Endothelial cell of umbilical vein (primary cell): ENCODE data around the gene ACTA2. TPM values are rescaled to one million over a fixed set of nuclear protein-coding genes. Genes with fewer than 3 reads are reported as not detected.

Experiments
- BruUV-seq: library from RNA; stranded (reverse); fragments of 400-500 nt; replicated peaks from 2 replicates; lab custom pipeline; 2021; lab: Mats Ljungman, UMichigan
- CTCF ChIA-PET: fragments of 300-600, 350-600 bp; sonication (Branson Sonifier 250); formaldehyde crosslinking; loops from one replicate; lab custom pipeline; 2021; ENCODE audit warnings: antibody characterized with exemption, inconsistent platforms; lab: Charles Lee
- POLR2A ChIA-PET: fragments of 300-600, 350-600 bp; sonication (Branson Sonifier 250); formaldehyde crosslinking; loops from one replicate; lab custom pipeline; 2021; ENCODE audit warnings: antibody characterized with exemption, inconsistent platforms; lab: Charles Lee
- DNase-seq: peaks from one replicate; pipeline ENCODE4 v3.0.0-alpha.2; 2011; ENCODE audit warnings: low read depth, low spot score
- FAIRE-seq: peaks from 2 replicates; lab custom pipeline; 2011; peaks lifted over from hg19 to GRCh38; lab: Jason Lieb, UNC
- H2AFZ ChIP-seq: 2 replicates; pipeline ENCODE4 v1.6.0; 2012; ENCODE audit warnings: low read depth, low read length, control low read depth, inconsistent platforms
- H3K27ac ChIP-seq: 2 replicates; pipeline ENCODE4 v1.5.1; 2011; ENCODE audit warnings: low read depth, mild to moderate bottlenecking, control low read depth, low read length, moderate library complexity; ENCODE audit not compliant: insufficient read depth
- H3K27me3 ChIP-seq, 2 experiments: 2 replicates each; pipeline versions ENCODE4 v1.6.0 to v1.6.1; 2011; ENCODE audit warnings: low read length in 2 of 2, mixed read lengths in 1 of 2; ENCODE audit not compliant: control insufficient read depth in 2 of 2, insufficient read depth in 2 of 2
- H3K36me3 ChIP-seq, 2 experiments: 2 replicates in 1 of 2; 3 replicates in 1 of 2; pipeline ENCODE4 v1.5.1; 2011; ENCODE audit warnings: low read length in 2 of 2, mild to moderate bottlenecking in 1 of 2, moderate library complexity in 1 of 2; ENCODE audit not compliant: control insufficient read depth in 2 of 2, insufficient read depth in 2 of 2; ENCODE audit errors: extremely low read depth in 1 of 2
- H3K4me1 ChIP-seq: 3 replicates; pipeline ENCODE4 v1.5.1; 2011; ENCODE audit warnings: mild to moderate bottlenecking, low read length; ENCODE audit not compliant: control insufficient read depth, insufficient read depth; ENCODE audit errors: extremely low read depth
- H3K4me2 ChIP-seq: 2 replicates; pipeline ENCODE4 v1.6.1; 2011; ENCODE audit warnings: low read length, control low read depth, mixed read lengths; ENCODE audit not compliant: insufficient read depth
- H3K4me3 ChIP-seq, 3 experiments: fragments of 200-600 bp in 1 of 3; sonication (generic), shearing (Covaris generic) in 1 of 3; replicated peaks in 1 of 3; 2 replicates each; pipeline ENCODE4 v1.5.1; 2011 to 2016; ENCODE audit warnings: control low read depth in 3 of 3, low read length in 3 of 3, mild to moderate bottlenecking in 2 of 3, inconsistent platforms in 1 of 3, low read depth in 1 of 3, moderate library complexity in 1 of 3; ENCODE audit not compliant: insufficient read depth in 1 of 3
- H3K79me2 ChIP-seq: 2 replicates; pipeline ENCODE4 v1.6.0; 2012; ENCODE audit warnings: low read length, inconsistent platforms; ENCODE audit not compliant: control insufficient read depth, insufficient read depth
- H3K9ac ChIP-seq: replicated peaks from 2 replicates; pipeline ENCODE3; 2011; ENCODE audit warnings: low read length, control low read depth; ENCODE audit not compliant: insufficient read depth; ENCODE audit errors: extremely low read depth
- H3K9me1 ChIP-seq: replicated peaks from 3 replicates; pipeline ENCODE4 v1.6.0; 2011; ENCODE audit warnings: mild to moderate bottlenecking, low read length; ENCODE audit not compliant: control insufficient read depth, insufficient read depth; ENCODE audit errors: extremely low read depth
- H3K9me3 ChIP-seq: replicated peaks from 2 replicates; pipeline ENCODE4 v1.5.1; 2012; ENCODE audit warnings: low read length, inconsistent platforms; ENCODE audit not compliant: control insufficient read depth, insufficient read depth
- H4K20me1 ChIP-seq: replicated peaks from 2 replicates; pipeline ENCODE3; 2011; ENCODE audit warnings: mild to moderate bottlenecking, low read length; ENCODE audit not compliant: control insufficient read depth, insufficient read depth; ENCODE audit errors: extremely low read depth
- CTCF ChIP-seq, 2 donors: IDR thresholded peaks; 1 replicate in 1 of 2; 2 replicates in 1 of 2; pipeline ENCODE4 v1.5.1; 2011; ENCODE audit warnings: low read length in 2 of 2, mild to moderate bottlenecking in 2 of 2, moderate library complexity in 2 of 2, control low read depth in 1 of 2, inconsistent platforms in 1 of 2, low read depth in 1 of 2; ENCODE audit not compliant: insufficient read depth in 1 of 2; ENCODE audit errors: extremely low read depth in 1 of 2
- EZH2 ChIP-seq: IDR thresholded peaks from 2 replicates; pipeline ENCODE4 v1.6.1; 2012; ENCODE audit warnings: borderline replicate concordance, low read depth, mild to moderate bottlenecking, moderate library complexity, low read length, inconsistent platforms; ENCODE audit not compliant: severe bottlenecking
- FOS ChIP-seq: IDR thresholded peaks from 2 replicates; pipeline ENCODE4 v1.6.1; 2011; ENCODE audit warnings: mild to moderate bottlenecking, low read length, moderate library complexity, borderline replicate concordance; ENCODE audit not compliant: insufficient read depth
- GATA2 ChIP-seq: IDR thresholded peaks from 2 replicates; pipeline ENCODE4 v1.7.0; 2011; ENCODE audit warnings: low read depth, mild to moderate bottlenecking, moderate library complexity, mixed read lengths, low read length; ENCODE audit not compliant: insufficient read length, insufficient read depth
- JUN ChIP-seq: IDR thresholded peaks from 2 replicates; pipeline ENCODE4 v1.6.1; 2011; ENCODE audit warnings: borderline replicate concordance, low read depth; ENCODE audit not compliant: insufficient read length, insufficient read depth
- MAX ChIP-seq: IDR thresholded peaks from 2 replicates; pipeline ENCODE4 v1.6.1; 2011; ENCODE audit not compliant: insufficient read depth, insufficient read length
- MYC ChIP-seq: IDR thresholded peaks from one replicate; pipeline ENCODE4 v1.6.1; 2011; ENCODE audit warnings: mild to moderate bottlenecking, low read depth, low read length
- POLR2A ChIP-seq: IDR thresholded peaks from 2 replicates; pipeline ENCODE4 v1.6.1; 2012; ENCODE audit warnings: low read depth, mild to moderate bottlenecking, control low read depth, low read length
- POLR2AphosphoS5 ChIP-seq: IDR thresholded peaks from 2 replicates; pipeline ENCODE4 v1.6.1; 2012; ENCODE audit warnings: low read depth, mild to moderate bottlenecking, control low read depth, low read length, moderate library complexity; ENCODE audit not compliant: insufficient read depth
- dilution Hi-C: fragments of 300-500 bp; cut with MboI; formaldehyde crosslinking; loops from one replicate; pipeline ENCODE4 v1.15.0; 2019; ENCODE audit warnings: low sequenced_read_pairs; ENCODE audit not compliant: extremely low pct_ligation_motif_present
- intact Hi-C: fragments of 100-400 bp; cut with micrococcal nuclease; formaldehyde crosslinking; loops from one replicate; pipeline ENCODE4 v1.10.0; 2022
- polyA plus RNA-seq, 4 experiments: library from polyadenylated mRNA; depleted of rRNA in 3 of 4; stranded (reverse) in 3 of 4; unstranded in 1 of 4; fragments of >200 nt; gene quantifications; 2 replicates each; pipeline versions ENCODE4 v1.2.1 to v1.2.3, GENCODE V29; 2011 to 2012; ENCODE audit warnings: missing spikeins in 1 of 4
- total RNA-seq: library from RNA; stranded (reverse); gene quantifications from 2 replicates; pipeline ENCODE4 v1.2.3, GENCODE V29; 2021

The ACTA2 gene
- total and polyA plus RNA-seq, 2 donors (not counting 3 experiments of a cell fraction or from before 2014, with no cell fraction given), result 6.3 to 9.7 TPM

- Histone ChIP-seq H3K27ac (no peak overlapping the region), H2AFZ (no peak overlapping the region), H3K9ac (no peak overlapping the region), H3K27me3 (no peaks in the 10 kb centered on the region), H3K9me1 (no peaks in the 10 kb centered on the region), H3K79me2 (no peaks in the 10 kb centered on the region), H3K9me3 (no peaks in the 10 kb centered on the region), H3K4me3 (no peak overlapping the region), H4K20me1 (no peaks in the 10 kb centered on the region), H3K36me3 (no peaks in the 10 kb centered on the region), H3K4me2 (no peak overlapping the region), H3K4me1 (no peaks in the 10 kb centered on the region)
- DNase-seq, result no peak
- BruUV-seq, result no TSS peak
- TF ChIP-seq EZH2 (no peak), MYC (no peak), GATA2 (no peak), FOS (no peak), JUN (no peak), MAX (no peak), CTCF (IDR thresholded peaks at IDR 0.05; ENCODE audit: extremely low read depth in 1 of 2, insufficient read depth in 1 of 2, low read depth in 1 of 2, low read length in 2 of 2) (no peak), POLR2A (no peak), POLR2AphosphoS5 (no peak)
- no peak for FAIRE-seq
- CTCF ChIA-PET, result interaction anchor here (1.1 to 11.9 kb wide), 3 partner anchors 87 to 344 kb away, joined by 3 to 584 read pairs (median 3); partner anchors contain the start of gene RNLS
- intact Hi-C loops (no loop called here), dilution Hi-C loops (no loop called here)
- POLR2A ChIA-PET, result no interaction called here
Measured at GRCh38 chr10:88926566-88927415, 25.8 kb downstream of the ACTA2 start.
